BLaER1 treated with 17β-estradiol and CSF1 and Interleukin-3, amounts not matched to agents 10 nM and 100 nM (cell line): ENCODE measurements around the gene SCFD2.

Experiments
- H3K27ac ChIP-seq, 11 experiments: shearing (Covaris generic); formaldehyde crosslinking; 2 replicates each; pipeline ENCODE4 v1.8.1; 2022
- H3K27me3 ChIP-seq, 11 experiments: shearing (Covaris generic); formaldehyde crosslinking; 2 replicates each; pipeline ENCODE4 v1.8.1; 2022
- H3K36me3 ChIP-seq, 11 experiments: shearing (Covaris generic); formaldehyde crosslinking; 2 replicates each; pipeline ENCODE4 v1.8.1; 2022
- H3K4me1 ChIP-seq, 10 experiments: shearing (Covaris generic); formaldehyde crosslinking; 2 replicates each; pipeline ENCODE4 v1.8.1; 2022
- H3K4me2 ChIP-seq, 11 experiments: shearing (Covaris generic); formaldehyde crosslinking; 2 replicates each; pipeline ENCODE4 v1.8.1; 2022
- H3K4me3 ChIP-seq, 10 experiments: shearing (Covaris generic); formaldehyde crosslinking; 2 replicates each; pipeline ENCODE4 v1.8.1; 2022
- H3K9ac ChIP-seq, 11 experiments: shearing (Covaris generic); formaldehyde crosslinking; 2 replicates each; pipeline ENCODE4 v1.8.1; 2022
- H3K9me3 ChIP-seq, 11 experiments: shearing (Covaris generic); formaldehyde crosslinking; replicated peaks in 1 of 11; 2 replicates each; pipeline ENCODE4 v1.8.1; 2022
- H4K20me1 ChIP-seq, 11 experiments: shearing (Covaris generic); formaldehyde crosslinking; 2 replicates each; pipeline ENCODE4 v1.8.1; 2022
- Cebpa-rat ChIP-seq, 11 experiments: shearing (Covaris generic); IDR thresholded peaks; 2 replicates each; pipeline ENCODE4 v1.8.1; 2022

The SCFD2 gene

DNA sequence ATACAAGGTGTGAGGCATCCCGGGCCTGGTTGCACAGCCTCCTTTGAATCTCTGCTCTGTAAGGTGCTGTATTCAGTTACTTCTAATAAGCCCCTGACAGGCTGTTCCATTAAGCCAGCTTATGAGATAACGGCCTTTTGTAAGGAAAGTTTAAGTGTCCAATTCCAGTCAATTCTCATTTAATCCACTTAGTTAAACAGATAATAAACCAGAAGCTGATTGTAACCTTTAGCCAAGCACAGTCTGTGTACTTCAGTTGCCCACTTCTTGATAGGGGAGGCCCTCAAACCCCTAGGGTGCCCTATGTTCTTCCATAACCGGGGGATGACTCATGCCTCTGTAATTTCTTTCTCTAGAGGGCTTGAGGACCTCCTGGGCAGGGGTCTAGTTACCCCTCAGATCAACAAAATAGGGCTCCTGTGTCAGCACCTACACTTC is 440.3 kb downstream of the SCFD2 start:
- H3K36me3 ChIP-seq, result peaks cover 0 to 2% (median 0%) of the 10 kb centered on the region in 11 experiments; a peak in 1 of 22 replicates
- no peaks in the 10 kb centered on the region for H3K9me3 ChIP-seq
- no peaks in the 10 kb centered on the region for H3K27me3 ChIP-seq
- TF ChIP-seq Cebpa-rat (IDR thresholded peaks at IDR 0.05), result no peak
- H3K4me3 ChIP-seq, result no peak overlapping the region
- no peaks in the 10 kb centered on the region for H3K4me1 ChIP-seq
- no peak overlapping the region for H3K4me2 ChIP-seq
- H3K27ac ChIP-seq, result no peak overlapping the region
- no peaks in the 10 kb centered on the region for H4K20me1 ChIP-seq
- no peak overlapping the region for H3K9ac ChIP-seq

DNA sequence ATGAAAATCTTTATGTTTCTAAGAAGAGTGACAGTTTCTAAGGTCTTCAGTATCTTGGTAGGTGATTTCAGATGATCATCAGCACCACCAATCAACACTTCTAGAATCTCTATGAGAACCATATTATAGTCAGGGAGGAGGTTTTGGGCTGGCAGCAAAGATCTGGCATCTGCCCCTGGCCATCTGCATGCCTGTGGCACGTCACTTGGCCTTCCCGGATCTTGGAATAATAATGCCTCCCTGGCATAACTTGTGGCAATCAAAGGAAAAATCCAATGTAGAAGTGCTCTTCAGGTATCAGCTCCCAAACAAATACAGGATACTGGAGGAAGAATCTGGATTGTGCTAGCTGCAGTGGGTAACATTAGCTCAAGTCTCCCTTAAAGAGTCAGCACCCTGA is 446.4 kb downstream of the SCFD2 start:
- Histone ChIP-seq H4K20me1 (no peaks in the 10 kb centered on the region), H3K9ac (no peak overlapping the region), H3K27ac (no peak overlapping the region), H3K36me3 (peaks cover 0 to 23% (median 3%) of the 10 kb centered on the region in 11 experiments; a peak in 7 of 22 replicates), H3K9me3 (no peaks in the 10 kb centered on the region), H3K4me1 (no peaks in the 10 kb centered on the region), H3K4me2 (no peak overlapping the region), H3K27me3 (no peaks in the 10 kb centered on the region), H3K4me3 (no peak overlapping the region)
- no peak for TF ChIP-seq Cebpa-rat (IDR thresholded peaks at IDR 0.05)

GRCh38 chr4:52917817-52918216 is 448.0 kb downstream of the SCFD2 start:
- peaks cover 0 to 23% (median 3%) of the 10 kb centered on the region in 11 experiments; a peak in 7 of 22 replicates for H3K36me3 ChIP-seq
- H3K9ac ChIP-seq, result no peak overlapping the region
- no peak overlapping the region for H3K27ac ChIP-seq
- no peak overlapping the region for H3K4me3 ChIP-seq
- H3K4me2 ChIP-seq, result no peak overlapping the region
- TF ChIP-seq Cebpa-rat (IDR thresholded peaks at IDR 0.05), result no peak
- no peaks in the 10 kb centered on the region for H3K4me1 ChIP-seq
- H3K27me3 ChIP-seq, result no peaks in the 10 kb centered on the region
- no peaks in the 10 kb centered on the region for H4K20me1 ChIP-seq
- no peaks in the 10 kb centered on the region for H3K9me3 ChIP-seq

DNA sequence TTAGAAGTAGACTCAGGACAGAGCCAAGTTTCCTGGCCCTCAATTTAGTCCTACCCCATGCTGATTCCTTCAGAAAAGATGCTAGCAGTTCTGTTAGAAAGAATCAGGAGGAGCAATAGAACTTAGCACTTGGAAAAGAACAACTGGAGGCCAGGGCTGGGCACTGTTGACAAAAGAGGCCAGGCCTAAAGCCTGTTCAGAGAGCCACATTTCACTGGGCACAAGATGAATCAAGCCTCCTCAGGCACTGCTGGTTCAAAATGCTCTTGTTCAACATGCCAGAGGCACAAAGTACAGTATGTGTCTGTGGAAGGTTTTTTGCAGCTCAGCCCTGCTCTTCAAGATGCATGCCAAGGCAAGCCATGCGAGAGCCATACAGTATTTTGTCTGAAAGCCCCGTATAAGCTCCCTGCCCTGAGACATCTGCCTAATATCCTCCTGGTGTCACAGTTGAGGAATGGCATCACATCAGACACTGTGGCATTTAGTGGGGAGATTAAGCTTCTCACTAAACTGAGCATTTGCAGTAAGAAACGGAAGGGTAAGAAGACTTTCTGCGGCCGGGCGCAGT is 450.0 kb downstream of the SCFD2 start:
- H3K4me3 ChIP-seq, result no peak overlapping the region
- H4K20me1 ChIP-seq, result no peaks in the 10 kb centered on the region
- no peak overlapping the region for H3K4me2 ChIP-seq
- no peak for TF ChIP-seq Cebpa-rat (IDR thresholded peaks at IDR 0.05)
- H3K27ac ChIP-seq, result no peak overlapping the region
- peaks cover 0 to 23% (median 3%) of the 10 kb centered on the region in 11 experiments; a peak in 7 of 22 replicates for H3K36me3 ChIP-seq
- H3K9ac ChIP-seq, result no peak overlapping the region
- H3K4me1 ChIP-seq, result no peaks in the 10 kb centered on the region
- no peaks in the 10 kb centered on the region for H3K27me3 ChIP-seq
- no peaks in the 10 kb centered on the region for H3K9me3 ChIP-seq

GRCh38 chr4:52915191-52915590 is 450.7 kb downstream of the SCFD2 start:
- H3K9me3 ChIP-seq, result no peaks in the 10 kb centered on the region
- no peaks in the 10 kb centered on the region for H3K4me1 ChIP-seq
- no peak overlapping the region for H3K9ac ChIP-seq
- no peak for TF ChIP-seq Cebpa-rat (IDR thresholded peaks at IDR 0.05)
- no peak overlapping the region for H3K27ac ChIP-seq
- peaks cover 0 to 17% (median 3%) of the 10 kb centered on the region in 11 experiments; a peak in 8 of 22 replicates for H3K36me3 ChIP-seq
- H3K27me3 ChIP-seq, result no peaks in the 10 kb centered on the region
- H4K20me1 ChIP-seq, result no peaks in the 10 kb centered on the region
- no peak overlapping the region for H3K4me2 ChIP-seq
- no peak overlapping the region for H3K4me3 ChIP-seq

- H3K4me2 ChIP-seq, result no peak overlapping the region
- TF ChIP-seq Cebpa-rat (IDR thresholded peaks at IDR 0.05), result no peak
Observed at GRCh38 chr4:52914051-52914605, 451.7 kb downstream of the SCFD2 start.

DNA sequence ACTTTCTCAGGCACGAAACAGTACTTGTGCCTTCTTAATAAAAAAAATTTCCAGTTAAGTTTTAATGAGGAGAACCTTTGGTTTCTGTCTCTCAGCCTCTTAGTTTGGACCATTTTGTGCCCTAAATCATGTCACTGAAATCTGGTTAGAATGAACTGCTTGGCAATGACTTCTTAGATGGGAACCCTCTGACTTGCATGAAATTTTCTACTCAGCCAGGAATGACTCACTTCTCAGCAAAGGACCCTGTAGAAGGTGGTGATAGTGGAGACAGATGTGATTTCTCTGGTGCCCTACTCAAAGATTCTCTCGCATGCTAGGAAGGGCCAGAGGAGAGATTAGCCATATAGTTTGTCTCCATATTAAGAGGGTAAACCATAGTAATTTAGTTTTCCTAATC is 453.3 kb downstream of the SCFD2 start:
- H4K20me1 ChIP-seq, result no peaks in the 10 kb centered on the region
- H3K27me3 ChIP-seq, result no peaks in the 10 kb centered on the region
- no peak overlapping the region for H3K27ac ChIP-seq
- no peak overlapping the region for H3K4me3 ChIP-seq
- no peaks in the 10 kb centered on the region for H3K4me1 ChIP-seq
- H3K4me2 ChIP-seq, result no peak overlapping the region
- TF ChIP-seq Cebpa-rat (IDR thresholded peaks at IDR 0.05), result no peak
- H3K9me3 ChIP-seq, result no peaks in the 10 kb centered on the region
- H3K36me3 ChIP-seq, result peaks cover 0 to 6% (median 0%) of the 10 kb centered on the region in 11 experiments; a peak in 3 of 22 replicates
- H3K9ac ChIP-seq, result no peak overlapping the region

More at GRCh38 chr4:52914051-52914605, 451.7 kb downstream of the SCFD2 start:
- Histone ChIP-seq H3K9ac (no peak overlapping the region), H3K27ac (no peak overlapping the region), H4K20me1 (no peaks in the 10 kb centered on the region), H3K4me1 (no peaks in the 10 kb centered on the region), H3K9me3 (no peaks in the 10 kb centered on the region), H3K27me3 (no peaks in the 10 kb centered on the region), H3K36me3 (peaks cover 0 to 10% (median 2%) of the 10 kb centered on the region in 11 experiments; a peak in 5 of 22 replicates), H3K4me3 (no peak overlapping the region)

DNA sequence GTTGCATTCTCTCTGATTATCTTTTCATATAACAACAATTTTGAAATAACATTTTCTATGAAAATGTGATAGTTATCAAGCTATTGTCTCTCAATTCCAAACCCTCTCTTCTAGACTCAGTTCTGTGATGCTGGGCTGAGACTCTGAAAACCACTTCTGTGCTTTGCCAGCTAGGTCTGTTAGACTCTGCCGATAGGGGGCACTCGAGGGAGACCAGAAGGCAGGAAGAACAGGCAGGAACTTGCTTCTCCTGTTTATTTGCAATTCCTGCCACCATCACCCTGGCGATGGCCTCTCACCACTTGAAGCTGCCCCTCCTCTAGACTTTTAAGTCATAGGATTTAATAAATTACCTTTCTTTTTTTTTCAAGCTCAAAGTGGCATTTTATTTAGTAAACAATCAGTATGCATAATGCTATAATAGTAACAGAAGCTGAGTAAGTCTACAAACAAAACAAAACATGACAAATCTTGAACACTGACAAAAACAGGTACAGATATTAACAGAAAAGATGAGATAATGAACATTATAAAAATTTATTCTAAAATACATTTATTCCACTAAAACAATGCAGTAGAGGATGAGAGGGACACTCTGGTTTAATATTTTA is 454.1 kb downstream of the SCFD2 start:
- H3K4me2 ChIP-seq, result no peak overlapping the region
- no peak overlapping the region for H3K27ac ChIP-seq

DNA sequence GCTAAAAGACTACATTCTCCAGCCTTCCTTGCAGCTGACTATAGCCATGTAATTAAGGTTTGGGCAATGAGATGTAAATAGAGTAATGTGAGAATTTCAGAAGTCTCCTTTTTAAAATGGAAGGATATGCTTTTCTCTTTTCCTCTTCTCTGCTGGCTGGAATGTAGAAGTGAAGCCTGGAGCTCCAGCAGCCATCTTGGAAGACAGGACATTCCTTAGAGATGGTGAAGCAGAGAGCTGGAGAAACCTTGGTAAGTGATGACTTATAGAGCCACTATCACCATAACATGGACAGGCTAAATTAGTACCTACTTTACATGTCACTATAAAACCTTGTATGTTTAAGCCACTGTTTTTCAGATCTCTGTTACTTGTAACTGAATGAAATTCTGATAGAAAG is 455.7 kb downstream of the SCFD2 start:
- Histone ChIP-seq H3K9me3 (no peaks in the 10 kb centered on the region), H3K36me3 (peaks cover 4 to 29% (median 14%) of the 10 kb centered on the region in 11 experiments; a peak in 15 of 22 replicates), H3K27me3 (no peaks in the 10 kb centered on the region), H4K20me1 (no peaks in the 10 kb centered on the region; a peak in 1 of 22 replicates), H3K9ac (no peak overlapping the region), H3K4me1 (no peaks in the 10 kb centered on the region; a peak in 1 of 20 replicates), H3K27ac (no peak overlapping the region), H3K4me2 (no peak overlapping the region), H3K4me3 (no peak overlapping the region)
- no peak for TF ChIP-seq Cebpa-rat (IDR thresholded peaks at IDR 0.05)

More for the DNA sequence above, 454.1 kb downstream of the SCFD2 start:
- Histone ChIP-seq H3K9me3 (no peaks in the 10 kb centered on the region), H4K20me1 (no peaks in the 10 kb centered on the region), H3K36me3 (peaks cover 2 to 14% (median 5%) of the 10 kb centered on the region in 11 experiments; a peak in 12 of 22 replicates), H3K9ac (no peak overlapping the region), H3K4me3 (no peak overlapping the region), H3K27me3 (no peaks in the 10 kb centered on the region), H3K4me1 (no peaks in the 10 kb centered on the region; a peak in 1 of 20 replicates)
- no peak for TF ChIP-seq Cebpa-rat (IDR thresholded peaks at IDR 0.05)
